PC-3 (cell line): ENCODE results near the gene CCDC63. TPM values are rescaled to one million over a fixed set of nuclear protein-coding genes. Genes with fewer than 3 reads are reported as not detected.

ENCODE experiments used
- ATAC-seq: fragments of 200-7000 bp; cut with Tn5 transposase; 2 replicates; pipeline ENCODE4 v1.9.1; 2020; ENCODE audit warnings: mild to moderate bottlenecking, moderate library complexity
- BruUV-seq: library from RNA; stranded (reverse); fragments of 400-500 nt; replicated peaks from 2 replicates; lab custom pipeline; 2021; lab: Mats Ljungman, UMichigan
- CTCF ChIA-PET: fragments of 300-600 bp; sonication (Branson Sonifier 250); formaldehyde crosslinking; loops from one replicate; lab custom pipeline; 2022; ENCODE audit warnings: antibody characterized with exemption; lab: Charles Lee
- POLR2A ChIA-PET: fragments of 300-600 bp; sonication (Branson Sonifier 250); formaldehyde crosslinking; loops from one replicate; lab custom pipeline; 2022; ENCODE audit warnings: antibody characterized with exemption; ENCODE audit not compliant: unreplicated experiment; lab: Charles Lee
- DNase-seq: peaks from one replicate; pipeline ENCODE4 v3.0.0-alpha.2; 2015
- H2AFZ ChIP-seq: fragments of 300-600 bp; sonication (generic); 2 replicates; pipeline ENCODE4 v1.6.0; 2016; ENCODE audit warnings: antibody characterized with exemption, low read length
- H3F3A ChIP-seq: fragments of 300-600 bp; sonication (generic); one replicate; pipeline ENCODE4 v1.6.0; 2017; ENCODE audit warnings: antibody characterized with exemption, low read length, control low read depth, mild to moderate bottlenecking; ENCODE audit not compliant: unreplicated experiment
- H3K27ac ChIP-seq: fragments of 300-600 bp; sonication (generic); 2 replicates; pipeline ENCODE4 v1.5.1; 2016; ENCODE audit warnings: mild to moderate bottlenecking, low read length
- H3K27me3 ChIP-seq: fragments of 300-600 bp; sonication (generic); 2 replicates; pipeline ENCODE4 v1.6.1; 2016; ENCODE audit warnings: low read length, mixed read lengths
- H3K36me3 ChIP-seq: fragments of 300-600 bp; sonication (generic); 2 replicates; pipeline ENCODE4 v1.6.1; 2016; ENCODE audit warnings: low read depth, mixed run types, low read length, mixed read lengths
- H3K4me1 ChIP-seq: fragments of 300-600 bp; sonication (generic); 2 replicates; pipeline ENCODE4 v1.5.1; 2016; ENCODE audit warnings: low read length; ENCODE audit not compliant: insufficient read depth
- H3K4me2 ChIP-seq: fragments of 300-600 bp; sonication (generic); 2 replicates; pipeline ENCODE4 v1.6.0; 2016; ENCODE audit warnings: low read length
- H3K4me3 ChIP-seq: fragments of 300-600 bp; sonication (generic); 2 replicates; pipeline ENCODE4 v1.5.1; 2016; ENCODE audit warnings: mild to moderate bottlenecking, low read length, mixed read lengths
- H3K79me2 ChIP-seq: fragments of 300-600 bp; sonication (generic); 2 replicates; pipeline ENCODE4 v1.6.1; 2017; ENCODE audit warnings: low read length, mixed read lengths
- H3K9ac ChIP-seq: fragments of 300-600 bp; sonication (generic); 2 replicates; pipeline ENCODE4 v1.6.0; 2016; ENCODE audit warnings: mild to moderate bottlenecking, low read length
- H3K9me2 ChIP-seq: fragments of 300-600 bp; sonication (generic); replicated peaks from 2 replicates; pipeline ENCODE4 v1.6.1; 2016; ENCODE audit warnings: mixed run types, low read length, mixed read lengths
- H3K9me3 ChIP-seq: fragments of 300-600 bp; sonication (generic); 2 replicates; pipeline ENCODE4 v1.6.1; 2016; ENCODE audit warnings: low read length, mixed read lengths
- H4K20me1 ChIP-seq: fragments of 300-600 bp; sonication (generic); 2 replicates; pipeline ENCODE4 v1.6.1; 2016; ENCODE audit warnings: low read length, mixed read lengths
- CTCF ChIP-seq: fragments of 300-600 bp; sonication (generic); conservative IDR thresholded peaks from 2 replicates; pipeline ENCODE4 v1.5.1; 2017; ENCODE audit warnings: antibody characterized with exemption, low read depth, mild to moderate bottlenecking, low read length
- EZH2 ChIP-seq: fragments of 300-600 bp; sonication (generic); IDR thresholded peaks from one replicate; pipeline ENCODE4 v1.6.1; 2017; ENCODE audit warnings: antibody characterized with exemption, mild to moderate bottlenecking, low read length; ENCODE audit not compliant: unreplicated experiment
- EZH2phosphoT487 ChIP-seq: fragments of 300-600 bp; sonication (generic); IDR thresholded peaks from 2 replicates; pipeline ENCODE4 v1.6.1; 2018; ENCODE audit warnings: mild to moderate bottlenecking, antibody characterized with exemption, low read length, borderline replicate concordance
- intact Hi-C: fragments of 100-400 bp; cut with micrococcal nuclease; formaldehyde crosslinking; loops from 2 replicates; pipeline ENCODE4 v1.9.0; 2023
- total RNA-seq: library from RNA; depleted of rRNA; stranded (reverse); fragments of >200 nt; gene quantifications from 2 replicates; pipeline ENCODE4 v1.2.3, GENCODE V29; 2014

CCDC63 gene
- total RNA-seq, 1 experiment from 2014 or later = not detected

DNA sequence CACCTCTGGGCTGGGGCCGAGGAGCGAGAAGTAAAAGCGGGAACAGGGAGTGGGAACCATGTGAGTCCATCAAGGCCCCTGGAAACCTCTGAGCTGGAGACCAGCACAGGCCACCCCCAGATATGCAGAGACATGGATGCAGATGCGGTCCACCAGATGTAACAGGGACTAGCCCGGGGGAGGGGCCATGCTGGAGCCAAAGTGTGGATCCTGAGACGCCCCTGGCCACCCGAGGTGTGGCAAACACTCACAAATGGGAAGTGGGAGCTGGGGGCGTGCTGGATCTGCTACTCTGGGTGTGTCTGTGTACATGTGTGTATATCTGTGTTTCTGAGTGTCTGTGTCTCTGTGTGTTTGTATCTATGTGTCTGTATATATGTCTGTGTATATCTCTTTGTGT is 60.8 kb downstream of the CCDC63 start:
- no peak for TF ChIP-seq CTCF
- no peak for TF ChIP-seq EZH2
- no peak for TF ChIP-seq EZH2phosphoT487
- CTCF ChIA-PET = no interaction called here
- intact Hi-C loops = no loop called here

GRCh38 chr12:110908377-110909152 is 61.8 kb downstream of the CCDC63 start:
- Histone ChIP-seq H3K4me3 (no peak overlapping the region), H3K4me2 (no peak overlapping the region), H3K27ac (no peak overlapping the region), H3K27me3 (no peaks in the 10 kb centered on the region), H3F3A (no peaks in the 10 kb centered on the region), H3K9ac (no peak overlapping the region), H3K9me2 (no peaks in the 10 kb centered on the region), H3K79me2 (no peaks in the 10 kb centered on the region), H2AFZ (no peak overlapping the region), H3K4me1 (no peaks in the 10 kb centered on the region), H3K36me3 (no peaks in the 10 kb centered on the region), H4K20me1 (no peaks in the 10 kb centered on the region), H3K9me3 (no peaks in the 10 kb centered on the region)
- CTCF ChIA-PET = no interaction called here
- DNase-seq (no peak), ATAC-seq (no peak)
- POLR2A ChIA-PET = interaction anchor here (0.7 kb wide), 1 partner anchor 651 kb away, joined by 13 read pairs; no protein-coding TSS in a partner anchor
- no peak for TF ChIP-seq EZH2
- no TSS peak for BruUV-seq
- intact Hi-C loops = no loop called here

More for the DNA sequence above, 60.8 kb downstream of the CCDC63 start:
- no TSS peak for BruUV-seq
- Histone ChIP-seq H3K9me2 (no peaks in the 10 kb centered on the region), H3K79me2 (no peaks in the 10 kb centered on the region), H3K27ac (no peak overlapping the region), H3K9me3 (no peaks in the 10 kb centered on the region), H3F3A (no peaks in the 10 kb centered on the region), H3K36me3 (no peaks in the 10 kb centered on the region), H2AFZ (no peak overlapping the region), H3K4me1 (no peaks in the 10 kb centered on the region), H3K9ac (no peak overlapping the region), H3K4me2 (no peak overlapping the region), H3K4me3 (no peak overlapping the region), H4K20me1 (no peaks in the 10 kb centered on the region), H3K27me3 (no peaks in the 10 kb centered on the region)
- no peak for ATAC-seq
- POLR2A ChIA-PET = no interaction called here
- DNase-seq = no peak

- H3K27ac ChIP-seq = no peak overlapping the region
- TF ChIP-seq EZH2 = no peak
- TF ChIP-seq EZH2phosphoT487 = no peak
- TF ChIP-seq CTCF = no peak
- H3K4me1 ChIP-seq = peaks cover 5% of the 10 kb centered on the region
- H3K4me3 ChIP-seq = no peak overlapping the region
- ChIA-PET CTCF (no interaction called here), POLR2A (no interaction called here)
- H3K27me3 ChIP-seq = no peaks in the 10 kb centered on the region
- DNase-seq = no peak
- no peaks in the 10 kb centered on the region for H3K9me3 ChIP-seq
- no peaks in the 10 kb centered on the region for H3F3A ChIP-seq
- no peak overlapping the region for H2AFZ ChIP-seq
- no peaks in the 10 kb centered on the region for H4K20me1 ChIP-seq
- H3K36me3 ChIP-seq = no peaks in the 10 kb centered on the region
- H3K79me2 ChIP-seq = no peaks in the 10 kb centered on the region
- no peak overlapping the region for H3K9ac ChIP-seq
- H3K4me2 ChIP-seq = no peak overlapping the region
- H3K9me2 ChIP-seq = no peaks in the 10 kb centered on the region
- no TSS peak for BruUV-seq
- intact Hi-C loops = no loop called here
- no peak for ATAC-seq
Observed at GRCh38 chr12:110912263-110912662, 65.5 kb downstream of the CCDC63 start.
